Liver (tissue), 9 donors: ENCODE results near the gene TARS2. TPM values are rescaled to one million over a fixed set of nuclear protein-coding genes. Genes with fewer than 3 reads are reported as not detected.

Experiments
- DNase-seq: peaks from one replicate; pipeline ENCODE4 v3.0.0-alpha.2; 2017; ENCODE audit warnings: low spot score
- H3K27ac ChIP-seq, 2 donors: one replicate each; pipeline ENCODE4 v1.7.0; 2013; ENCODE audit warnings: inconsistent platforms in 2 of 2, low read length in 2 of 2, control low read depth in 1 of 2, low read depth in 1 of 2, mild to moderate bottlenecking in 1 of 2
- H3K27me3 ChIP-seq, 4 donors: one replicate each; pipeline versions ENCODE4 v1.6.1 to v1.7.0; 2013; ENCODE audit warnings: low read length in 3 of 4, inconsistent platforms in 1 of 4, mild to moderate bottlenecking in 1 of 4, moderate library complexity in 1 of 4; ENCODE audit not compliant: control insufficient read depth in 4 of 4, insufficient read depth in 4 of 4
- H3K36me3 ChIP-seq, 4 donors: one replicate each; pipeline versions ENCODE4 v1.6.1 to v1.7.0; 2013; ENCODE audit warnings: low read length in 3 of 4, mild to moderate bottlenecking in 3 of 4, low read depth in 1 of 4, moderate library complexity in 1 of 4; ENCODE audit not compliant: control insufficient read depth in 4 of 4, insufficient read depth in 3 of 4
- H3K4me1 ChIP-seq, 4 donors: one replicate each; pipeline versions ENCODE4 v1.6.1 to v1.7.0; 2013; ENCODE audit warnings: low read length in 3 of 4, mild to moderate bottlenecking in 3 of 4, moderate library complexity in 1 of 4; ENCODE audit not compliant: control insufficient read depth in 4 of 4, insufficient read depth in 4 of 4
- H3K4me3 ChIP-seq, 3 donors: one replicate each; pipeline versions ENCODE4 v1.6.1 to v1.7.0; 2013; ENCODE audit warnings: low read length in 3 of 3, control low read depth in 1 of 3, low read depth in 1 of 3, mild to moderate bottlenecking in 1 of 3
- H3K9ac ChIP-seq, 2 donors: one replicate each; pipeline ENCODE4 v1.7.0; 2013; ENCODE audit warnings: low read length in 2 of 2, mild to moderate bottlenecking in 2 of 2, moderate library complexity in 2 of 2, control low read depth in 1 of 2, low read depth in 1 of 2
- H3K9me3 ChIP-seq, 4 donors: one replicate each; pipeline versions ENCODE4 v1.6.1 to v1.7.0; 2013; ENCODE audit warnings: low read length in 3 of 4; ENCODE audit not compliant: control insufficient read depth in 4 of 4
- ATF3 ChIP-seq: IDR thresholded peaks from 2 replicates; pipeline ENCODE4 v1.6.1; 2016; ENCODE audit warnings: antibody characterized with exemption
- CTCF ChIP-seq: fragments of 150-350 bp; IDR thresholded peaks from 2 replicates; pipeline ENCODE4 v1.5.1; 2017; ENCODE audit warnings: improper control_type of control experiment, low read depth, low read length; ENCODE audit not compliant: missing input control
- EGR1 ChIP-seq, 2 donors: IDR thresholded peaks; 2 replicates each; pipeline ENCODE4 v1.6.1; 2016 to 2018; ENCODE audit warnings: antibody characterized with exemption in 2 of 2, low read depth in 2 of 2
- FOXA1 ChIP-seq: IDR thresholded peaks from 2 replicates; pipeline ENCODE4 v1.6.1; 2016; ENCODE audit warnings: antibody characterized with exemption
- FOXA2 ChIP-seq: IDR thresholded peaks from 2 replicates; pipeline ENCODE4 v1.6.1; 2016; ENCODE audit warnings: antibody characterized with exemption
- GABPA ChIP-seq, 2 donors: IDR thresholded peaks in 1 of 2; conservative IDR thresholded peaks in 1 of 2; 2 replicates each; pipeline ENCODE4 v1.6.1; 2016; ENCODE audit warnings: antibody characterized with exemption in 2 of 2, mild to moderate bottlenecking in 1 of 2, moderate library complexity in 1 of 2
- HNF4A ChIP-seq, 2 donors: conservative IDR thresholded peaks; 2 replicates each; pipeline ENCODE4 v1.6.1; 2016; ENCODE audit warnings: antibody characterized with exemption in 2 of 2, mild to moderate bottlenecking in 2 of 2
- HNF4G ChIP-seq: IDR thresholded peaks from 2 replicates; pipeline ENCODE4 v1.6.1; 2016; ENCODE audit warnings: antibody characterized with exemption
- JUND ChIP-seq, 2 donors: IDR thresholded peaks; 2 replicates each; pipeline ENCODE4 v1.6.1; 2016; ENCODE audit warnings: antibody characterized with exemption in 2 of 2
- MAX ChIP-seq: IDR thresholded peaks from 2 replicates; pipeline ENCODE4 v1.6.1; 2016; ENCODE audit warnings: antibody characterized with exemption
- NR2F2 ChIP-seq: IDR thresholded peaks from 2 replicates; pipeline ENCODE4 v1.6.1; 2016; ENCODE audit warnings: antibody characterized with exemption
- RAD21 ChIP-seq, 2 donors: IDR thresholded peaks; 2 replicates each; pipeline ENCODE4 v1.6.1; 2016; ENCODE audit warnings: antibody characterized with exemption in 2 of 2, mild to moderate bottlenecking in 2 of 2
- REST ChIP-seq: IDR thresholded peaks from 2 replicates; pipeline ENCODE4 v1.6.1; 2016; ENCODE audit warnings: antibody characterized with exemption, mild to moderate bottlenecking
- RXRA ChIP-seq, 2 donors: IDR thresholded peaks; 2 replicates each; pipeline ENCODE4 v1.6.1; 2017 to 2018; ENCODE audit warnings: antibody characterized with exemption in 2 of 2, mild to moderate bottlenecking in 1 of 2
- SP1 ChIP-seq: IDR thresholded peaks from 2 replicates; pipeline ENCODE4 v1.6.1; 2018; ENCODE audit warnings: antibody characterized with exemption, mild to moderate bottlenecking
- TAF1 ChIP-seq: conservative IDR thresholded peaks from 2 replicates; pipeline ENCODE4 v1.6.1; 2016; ENCODE audit warnings: antibody characterized with exemption, mild to moderate bottlenecking
- YY1 ChIP-seq: IDR thresholded peaks from 2 replicates; pipeline ENCODE4 v1.6.1; 2016; ENCODE audit warnings: antibody characterized with exemption, mild to moderate bottlenecking
- ZBTB33 ChIP-seq: IDR thresholded peaks from 2 replicates; pipeline ENCODE4 v1.6.1; 2016; ENCODE audit warnings: antibody characterized with exemption
- WGBS: extraction: QIAGEN DNeasy Blood & Tissue Kit; methylation state at CpG from one replicate; pipeline ENCODE4 v1.1.7; 2013; 5-methylcytosine and 5-hydroxymethylcytosine counted together
- polyA plus RNA-seq, 2 donors: library from polyadenylated mRNA; stranded (reverse) in 1 of 2; unstranded in 1 of 2; fragments of 200-250 nt in 1 of 2; fragments of >200 nt in 1 of 2; fragmentation: Nextera tagmentation in 1 of 2; extraction: Ambion mirVana in 1 of 2; gene quantifications; one replicate each; pipeline versions ENCODE4 v1.2.1 to v1.2.3, GENCODE V29; 2013 to 2015
- total RNA-seq, 2 donors: library from RNA; depleted of rRNA; stranded (reverse); fragments of >200 nt; gene quantifications; one replicate each; pipeline ENCODE4 v1.2.3, GENCODE V29; 2014
- donor health status: healthy.
- donor health status: healthy.
- donor health status: healthy.
- donor health status: healthy.
- donor health status: healthy.

Gene TARS2
- total and polyA plus RNA-seq, 4 donors, result 10.9 to 20.8 (median 18.6) TPM

- TF ChIP-seq ZBTB33, result no peak
- TF ChIP-seq HNF4G, result no peak
- no peak for TF ChIP-seq REST
- TF ChIP-seq FOXA2, result no peak
- no peak for TF ChIP-seq RAD21 (IDR thresholded peaks at IDR 0.05)
- TF ChIP-seq YY1, result no peak
- TF ChIP-seq RXRA (IDR thresholded peaks at IDR 0.05), result no peak
- no peak for TF ChIP-seq SP1
- TF ChIP-seq GABPA (IDR thresholded peaks at IDR 0.05 in 1 of 2, conservative IDR thresholded peaks at IDR 0.05 in 1 of 2), result no peak
- TF ChIP-seq JUND (IDR thresholded peaks at IDR 0.05), result no peak
- TF ChIP-seq TAF1, result no peak
- TF ChIP-seq NR2F2, result no peak
- TF ChIP-seq EGR1 (IDR thresholded peaks at IDR 0.05; ENCODE audit: low read depth in 2 of 2), result no peak
- no peak for TF ChIP-seq HNF4A (conservative IDR thresholded peaks at IDR 0.05)
- no peak for TF ChIP-seq MAX
- no peak for TF ChIP-seq FOXA1
- TF ChIP-seq ATF3, result no peak
- no peak for TF ChIP-seq CTCF
- no peak overlapping the region for H3K9ac ChIP-seq
- DNase-seq, result no peak
- H3K27me3 ChIP-seq, result no peaks in the 10 kb centered on the region
- 91% methylated on average over 16 of the region's 16 CpGs for WGBS
- peaks cover 5 to 28% (median 10%) of the 10 kb centered on the region in 4 donors for H3K4me1 ChIP-seq
- H3K27ac ChIP-seq, result no peak overlapping the region
- H3K9me3 ChIP-seq, result no peaks in the 10 kb centered on the region
- H3K4me3 ChIP-seq, result no peak overlapping the region
- no peaks in the 10 kb centered on the region for H3K36me3 ChIP-seq
Observed at GRCh38 chr1:150546294-150546937, 59.2 kb downstream of the TARS2 start.
